ENCODE measurements around the gene NAIF1. TPM values are rescaled to one million over a fixed set of nuclear protein-coding genes. Genes with fewer than 3 reads are reported as not detected.

NAIF1 gene
- total RNA-seq, 1 donor from 2014 or later: 10.8 TPM

GRCh38 chr9:128092199-128092977, 25.3 kb upstream of the NAIF1 start:
- TF ChIP-seq CTCF (IDR thresholded peaks at IDR 0.05; ENCODE audit: unreplicated experiment): no peak
- Mint-ChIP-seq H3K4me1 (ENCODE audit: low read depth) (peaks cover 14% of the 10 kb centered on the region), H3K27ac (no peak overlapping the region)

GRCh38 chr9:128091571-128091970, 24.5 kb upstream of the NAIF1 start:
- Mint-ChIP-seq H3K27me3 (no peaks in the 10 kb centered on the region), H3K36me3 (ENCODE audit: insufficient read depth) (no peaks in the 10 kb centered on the region), H3K4me3 (ENCODE audit: low read depth) (no peak overlapping the region), H3K27ac (no peak overlapping the region), H3K9me3 (ENCODE audit: low read depth) (no peaks in the 10 kb centered on the region), H3K4me1 (ENCODE audit: low read depth) (peaks cover 14% of the 10 kb centered on the region)
- no peak for TF ChIP-seq CTCF (IDR thresholded peaks at IDR 0.05; ENCODE audit: unreplicated experiment)
- DNase-seq (ENCODE audit: low spot score, unreplicated experiment): no peak

More at GRCh38 chr9:128092199-128092977, 25.3 kb upstream of the NAIF1 start:
- no peak for DNase-seq (ENCODE audit: low spot score, unreplicated experiment)
- no peaks in the 10 kb centered on the region for H3K9me3 Mint-ChIP-seq (ENCODE audit: low read depth)
- no peaks in the 10 kb centered on the region for H3K36me3 Mint-ChIP-seq (ENCODE audit: insufficient read depth)
- H3K4me3 Mint-ChIP-seq (ENCODE audit: low read depth): no peak overlapping the region
- H3K27me3 Mint-ChIP-seq: no peaks in the 10 kb centered on the region

GRCh38 chr9:128091144-128091543, 24.0 kb upstream of the NAIF1 start:
- Mint-ChIP-seq H3K27ac (no peak overlapping the region), H3K4me1 (ENCODE audit: low read depth) (peaks cover 14% of the 10 kb centered on the region), H3K36me3 (ENCODE audit: insufficient read depth) (no peaks in the 10 kb centered on the region), H3K9me3 (ENCODE audit: low read depth) (no peaks in the 10 kb centered on the region), H3K27me3 (no peaks in the 10 kb centered on the region), H3K4me3 (ENCODE audit: low read depth) (no peak overlapping the region)
- no peak for TF ChIP-seq CTCF (IDR thresholded peaks at IDR 0.05; ENCODE audit: unreplicated experiment)
- DNase-seq (ENCODE audit: low spot score, unreplicated experiment): no peak

GRCh38 chr9:128089299-128089698, 22.2 kb upstream of the NAIF1 start:
- no peak for DNase-seq (ENCODE audit: low spot score, unreplicated experiment)
- Mint-ChIP-seq H3K27me3 (no peaks in the 10 kb centered on the region), H3K4me3 (ENCODE audit: low read depth) (no peak overlapping the region), H3K27ac (no peak overlapping the region), H3K4me1 (ENCODE audit: low read depth) (peaks cover 17% of the 10 kb centered on the region), H3K9me3 (ENCODE audit: low read depth) (no peaks in the 10 kb centered on the region), H3K36me3 (ENCODE audit: insufficient read depth) (peaks cover 1% of the 10 kb centered on the region)
- no peak for TF ChIP-seq CTCF (IDR thresholded peaks at IDR 0.05; ENCODE audit: unreplicated experiment)

- no peak overlapping the region for H3K4me3 Mint-ChIP-seq (ENCODE audit: low read depth)
- no peaks in the 10 kb centered on the region for H3K9me3 Mint-ChIP-seq (ENCODE audit: low read depth)
- no peak for TF ChIP-seq CTCF (IDR thresholded peaks at IDR 0.05; ENCODE audit: unreplicated experiment)
- no peaks in the 10 kb centered on the region for H3K27me3 Mint-ChIP-seq
- DNase-seq (ENCODE audit: low spot score, unreplicated experiment): no peak
- H3K4me1 Mint-ChIP-seq (ENCODE audit: low read depth): peaks cover 18% of the 10 kb centered on the region
- no peak overlapping the region for H3K27ac Mint-ChIP-seq
- H3K36me3 Mint-ChIP-seq (ENCODE audit: insufficient read depth): peaks cover 2% of the 10 kb centered on the region
Observed at GRCh38 chr9:128088253-128088945, 21.3 kb upstream of the NAIF1 start.
